ENCODE data around the gene RERE.

RERE gene

GRCh38 chr1:8818325-8818775 lies 910 bp upstream of the RERE start:
- no peak overlapping the region for H3K27ac ChIP-seq (ENCODE audit: low read depth, low read length)
- H3K4me3 ChIP-seq (ENCODE audit: low read depth, low read length) = no peak overlapping the region
- H2AK5ac ChIP-seq (ENCODE audit: low read length) = no peak overlapping the region
- no peaks in the 10 kb centered on the region for H3K36me3 ChIP-seq (ENCODE audit: control insufficient read depth in 1 of 2, insufficient read depth in 2 of 2, low read length in 2 of 2)
- no peak overlapping the region for H2BK5ac ChIP-seq (ENCODE audit: low read depth, low read length, poor library complexity)
- peaks cover 15% of the 10 kb centered on the region for H3K79me1 ChIP-seq (ENCODE audit: low read length)
- H3K14ac ChIP-seq (ENCODE audit: low read length) = no peak overlapping the region
- H2BK120ac ChIP-seq (ENCODE audit: insufficient read depth, low read length, poor library complexity) = no peak overlapping the region
- H3K27me3 ChIP-seq (ENCODE audit: insufficient read depth, low read length) = no peaks in the 10 kb centered on the region
- peak overlapping the region; percentile 15 for H3K4me2 ChIP-seq (ENCODE audit: low read length)
- peaks cover 3 to 4% of the 10 kb centered on the region in 2 experiments for H3K4me1 ChIP-seq (ENCODE audit: control insufficient read depth in 1 of 2, insufficient read depth in 2 of 2, low read length in 2 of 2)
- peaks cover 11% of the 10 kb centered on the region for H3K79me2 ChIP-seq (ENCODE audit: control insufficient read depth, insufficient read depth, low read length, poor library complexity)
- no peak overlapping the region for H4K91ac ChIP-seq (ENCODE audit: low read depth, low read length)
- H3K9me3 ChIP-seq (ENCODE audit: insufficient read depth, low read depth, low read length) = no peaks in the 10 kb centered on the region
- DNase-seq = peak in 1 of 2 donors; percentile 29
- H3K18ac ChIP-seq (ENCODE audit: low read length) = no peak overlapping the region
- H3K4ac ChIP-seq (ENCODE audit: low read depth, low read length) = no peak overlapping the region
- H3K9ac ChIP-seq (ENCODE audit: low read length) = no peak overlapping the region
- no peak overlapping the region for H2BK12ac ChIP-seq (ENCODE audit: low read length)
- no CpG with 5 or more reads among the region's 4 CpGs for WGBS (ENCODE audit: extremely low coverage, insufficient coverage, insufficient read length)
- H2AFZ ChIP-seq (ENCODE audit: insufficient read depth, low read length, poor library complexity) = no peak overlapping the region
- no peak overlapping the region for H4K12ac ChIP-seq (ENCODE audit: low read depth, low read length)
- H4K8ac ChIP-seq (ENCODE audit: low read depth, low read length) = no peak overlapping the region
- no peak overlapping the region for H3K23ac ChIP-seq (ENCODE audit: low read length)

- H4K12ac ChIP-seq (ENCODE audit: low read depth, low read length) = peak overlapping the region; percentile 12
- WGBS (ENCODE audit: extremely low coverage, insufficient coverage, insufficient read length) = no CpG with 5 or more reads among the region's 41 CpGs
These were observed 519 bp downstream of the RERE start for GRCh38 chr1:8816831-8817411.

GRCh38 chr1:8816264-8816663 lies 1.2 kb downstream of the RERE start:
- Histone ChIP-seq H3K4ac (ENCODE audit: low read depth, low read length) (no peak overlapping the region), H2AFZ (ENCODE audit: insufficient read depth, low read length, poor library complexity) (no peak overlapping the region), H3K79me2 (ENCODE audit: control insufficient read depth, insufficient read depth, low read length, poor library complexity) (peaks cover 11% of the 10 kb centered on the region), H3K4me1 (ENCODE audit: control insufficient read depth in 1 of 2, insufficient read depth in 2 of 2, low read length in 2 of 2) (peaks cover 0 to 2% of the 10 kb centered on the region in 2 experiments), H3K4me3 (ENCODE audit: low read depth, low read length) (no peak overlapping the region), H3K27me3 (ENCODE audit: insufficient read depth, low read length) (no peaks in the 10 kb centered on the region), H3K79me1 (ENCODE audit: low read length) (peaks cover 12% of the 10 kb centered on the region), H3K18ac (ENCODE audit: low read length) (no peak overlapping the region), H4K12ac (ENCODE audit: low read depth, low read length) (no peak overlapping the region), H4K91ac (ENCODE audit: low read depth, low read length) (no peak overlapping the region), H2BK5ac (ENCODE audit: low read depth, low read length, poor library complexity) (no peak overlapping the region), H3K23ac (ENCODE audit: low read length) (no peak overlapping the region), H4K8ac (ENCODE audit: low read depth, low read length) (no peak overlapping the region), H3K4me2 (ENCODE audit: low read length) (peak overlapping the region; percentile 65), H2BK12ac (ENCODE audit: low read length) (no peak overlapping the region), H2BK120ac (ENCODE audit: insufficient read depth, low read length, poor library complexity) (no peak overlapping the region), H3K27ac (ENCODE audit: low read depth, low read length) (no peak overlapping the region), H3K14ac (ENCODE audit: low read length) (no peak overlapping the region), H2AK5ac (ENCODE audit: low read length) (no peak overlapping the region), H3K36me3 (ENCODE audit: control insufficient read depth in 1 of 2, insufficient read depth in 2 of 2, low read length in 2 of 2) (no peaks in the 10 kb centered on the region), H3K9me3 (ENCODE audit: insufficient read depth, low read depth, low read length) (no peaks in the 10 kb centered on the region), H3K9ac (ENCODE audit: low read length) (no peak overlapping the region)
- no peak for DNase-seq
- WGBS (ENCODE audit: extremely low coverage, insufficient coverage, insufficient read length) = no CpG with 5 or more reads among the region's 3 CpGs

More at GRCh38 chr1:8816831-8817411, 519 bp downstream of the RERE start:
- peaks cover 0 to 2% of the 10 kb centered on the region in 2 experiments for H3K4me1 ChIP-seq (ENCODE audit: control insufficient read depth in 1 of 2, insufficient read depth in 2 of 2, low read length in 2 of 2)
- peak overlapping the region; percentile 88 for H3K14ac ChIP-seq (ENCODE audit: low read length)
- H4K8ac ChIP-seq (ENCODE audit: low read depth, low read length) = peak overlapping the region; percentile 81
- no peaks in the 10 kb centered on the region for H3K27me3 ChIP-seq (ENCODE audit: insufficient read depth, low read length)
- H3K23ac ChIP-seq (ENCODE audit: low read length) = no peak overlapping the region
- H3K79me2 ChIP-seq (ENCODE audit: control insufficient read depth, insufficient read depth, low read length, poor library complexity) = peaks cover 11% of the 10 kb centered on the region
- peak overlapping the region; percentile 15 for H2BK120ac ChIP-seq (ENCODE audit: insufficient read depth, low read length, poor library complexity)
- peak overlapping the region; percentile 85 for H2BK5ac ChIP-seq (ENCODE audit: low read depth, low read length, poor library complexity)
- H3K18ac ChIP-seq (ENCODE audit: low read length) = peak overlapping the region; percentile 95
- no peaks in the 10 kb centered on the region for H3K9me3 ChIP-seq (ENCODE audit: insufficient read depth, low read depth, low read length)
- peak overlapping the region; percentile 91 for H3K4me3 ChIP-seq (ENCODE audit: low read depth, low read length)
- no peaks in the 10 kb centered on the region for H3K36me3 ChIP-seq (ENCODE audit: control insufficient read depth in 1 of 2, insufficient read depth in 2 of 2, low read length in 2 of 2)
- peak overlapping the region; percentile 96 for H3K9ac ChIP-seq (ENCODE audit: low read length)
- no peak overlapping the region for H2BK12ac ChIP-seq (ENCODE audit: low read length)
- peak overlapping the region; percentile 79 for H3K27ac ChIP-seq (ENCODE audit: low read depth, low read length)
- peak in 1 of 2 donors; percentile 42 for DNase-seq
- peak overlapping the region; percentile 85 for H4K91ac ChIP-seq (ENCODE audit: low read depth, low read length)
- H3K4ac ChIP-seq (ENCODE audit: low read depth, low read length) = peak overlapping the region; percentile 18
- H2AK5ac ChIP-seq (ENCODE audit: low read length) = no peak overlapping the region
- peak overlapping the region; percentile 65 for H3K4me2 ChIP-seq (ENCODE audit: low read length)
- peaks cover 12% of the 10 kb centered on the region for H3K79me1 ChIP-seq (ENCODE audit: low read length)
- H2AFZ ChIP-seq (ENCODE audit: insufficient read depth, low read length, poor library complexity) = peak overlapping the region; percentile 14

- H2BK5ac ChIP-seq (ENCODE audit: low read depth, low read length, poor library complexity) = no peak overlapping the region
- no peak overlapping the region for H4K12ac ChIP-seq (ENCODE audit: low read depth, low read length)
- no peaks in the 10 kb centered on the region for H3K27me3 ChIP-seq (ENCODE audit: insufficient read depth, low read length)
- no peak overlapping the region for H3K4me3 ChIP-seq (ENCODE audit: low read depth, low read length)
- no peak overlapping the region for H3K9ac ChIP-seq (ENCODE audit: low read length)
- DNase-seq = no peak
- H3K36me3 ChIP-seq (ENCODE audit: control insufficient read depth in 1 of 2, insufficient read depth in 2 of 2, low read length in 2 of 2) = no peaks in the 10 kb centered on the region
- H4K91ac ChIP-seq (ENCODE audit: low read depth, low read length) = no peak overlapping the region
- H2BK120ac ChIP-seq (ENCODE audit: insufficient read depth, low read length, poor library complexity) = no peak overlapping the region
- H3K4me2 ChIP-seq (ENCODE audit: low read length) = peak overlapping the region; percentile 60
- peaks cover 0 to 2% of the 10 kb centered on the region in 2 experiments for H3K4me1 ChIP-seq (ENCODE audit: control insufficient read depth in 1 of 2, insufficient read depth in 2 of 2, low read length in 2 of 2)
- no peak overlapping the region for H3K23ac ChIP-seq (ENCODE audit: low read length)
- H3K9me3 ChIP-seq (ENCODE audit: insufficient read depth, low read depth, low read length) = no peaks in the 10 kb centered on the region
- no peak overlapping the region for H3K18ac ChIP-seq (ENCODE audit: low read length)
- H3K79me2 ChIP-seq (ENCODE audit: control insufficient read depth, insufficient read depth, low read length, poor library complexity) = peaks cover 11% of the 10 kb centered on the region
- H2AFZ ChIP-seq (ENCODE audit: insufficient read depth, low read length, poor library complexity) = no peak overlapping the region
- no peak overlapping the region for H4K8ac ChIP-seq (ENCODE audit: low read depth, low read length)
- no peak overlapping the region for H3K27ac ChIP-seq (ENCODE audit: low read depth, low read length)
- H3K14ac ChIP-seq (ENCODE audit: low read length) = no peak overlapping the region
- WGBS (ENCODE audit: extremely low coverage, insufficient coverage, insufficient read length) = no CpG with 5 or more reads among the region's 2 CpGs
- no peak overlapping the region for H3K4ac ChIP-seq (ENCODE audit: low read depth, low read length)
- no peak overlapping the region for H2BK12ac ChIP-seq (ENCODE audit: low read length)
- peaks cover 12% of the 10 kb centered on the region for H3K79me1 ChIP-seq (ENCODE audit: low read length)
- H2AK5ac ChIP-seq (ENCODE audit: low read length) = no peak overlapping the region
These were observed 1.8 kb downstream of the RERE start for GRCh38 chr1:8815582-8816151.
